DMS79 treated with DMSO at 0.1 percent for 48 hours (cell line): ENCODE measurements around the gene GARIN1A.

Source experiments
- DNase-seq: peaks from one replicate; lab custom pipeline; 2025; lab: John Stamatoyannopoulos, UW

Gene GARIN1A

GRCh38 chr7:128718967-128719642, 47.0 kb downstream of the GARIN1A start:
- no peak for DNase-seq

GRCh38 chr7:128721376-128721775, 49.3 kb downstream of the GARIN1A start:
- DNase-seq, result no peak
